Mucosa of descending colon (tissue), 3 donors: ENCODE results near the gene TSPAN18. TPM values are rescaled to one million over a fixed set of nuclear protein-coding genes. Genes with fewer than 3 reads are reported as not detected.

ENCODE experiments used
- ATAC-seq: fragments of 200-7000 bp; cut with Tn5 transposase; one replicate; pipeline ENCODE4 v1.9.1; 2020; ENCODE audit warnings: mild to moderate bottlenecking, moderate library complexity
- DNase-seq, 3 donors: peaks; one replicate each; pipeline ENCODE4 v3.0.0-alpha.2; 2020
- H3K36me3 ChIP-seq: fragments of 200-600 bp; one replicate; pipeline ENCODE4 v1.8.0; 2021; ENCODE audit warnings: low read depth, mild to moderate bottlenecking
- H3K4me1 ChIP-seq: fragments of 200-600 bp; one replicate; pipeline ENCODE4 v1.8.0; 2021; ENCODE audit warnings: low read depth, mild to moderate bottlenecking
- H3K4me3 ChIP-seq: fragments of 200-600 bp; one replicate; pipeline ENCODE4 v1.8.0; 2021; ENCODE audit warnings: mild to moderate bottlenecking
- H3K9me3 ChIP-seq: fragments of 200-600 bp; one replicate; pipeline ENCODE4 v1.8.0; 2021; ENCODE audit warnings: mild to moderate bottlenecking
- CTCF ChIP-seq: fragments of 200-600 bp; IDR thresholded peaks from one replicate; pipeline ENCODE4 v1.8.0; 2022; ENCODE audit warnings: antibody characterized with exemption, mild to moderate bottlenecking
- intact Hi-C, 2 donors: fragments of 100-400 bp; cut with DNase I in 1 of 2; cut with micrococcal nuclease in 1 of 2; formaldehyde crosslinking; loops; one replicate each; pipeline versions ENCODE4 v1.11.0 to v1.11.1; 2022; cut with DNase I, micrococcal nuclease
- total RNA-seq, 3 donors: library from RNA; stranded (reverse); fragmentation: NEBNext Ultra II Directional in 2 of 3; extraction: Animal tissue kit (Norgen Biotek cat#: 25700) in 2 of 3; gene quantifications; one replicate each; pipeline versions ENCODE4 v1.2.1 to v1.2.4, GENCODE V29; 2021 to 2023
- donor health status: DM: no; HTN: no; CAD: no; lungs with moderate emphysema.
- donor health status: DM: no; HTN: no; CAD: no.
- donor health status: DM: no; HTN: yes; CAD: no.

TSPAN18 gene
- total RNA-seq, 3 donors from 2014 or later, result 3.6 to 63.2 (median 8.5) TPM

GRCh38 chr11:44872556-44872955, 145.8 kb downstream of the TSPAN18 start:
- ATAC-seq (no peak), DNase-seq (no peak)
- no peak overlapping the region for H3K4me3 ChIP-seq
- no peaks in the 10 kb centered on the region for H3K9me3 ChIP-seq
- intact Hi-C loops, result no loop called here
- H3K4me1 ChIP-seq, result no peaks in the 10 kb centered on the region
- no peaks in the 10 kb centered on the region for H3K36me3 ChIP-seq
- TF ChIP-seq CTCF, result no peak

- TF ChIP-seq CTCF, result no peak
- Histone ChIP-seq H3K36me3 (no peaks in the 10 kb centered on the region), H3K9me3 (no peaks in the 10 kb centered on the region), H3K4me1 (no peaks in the 10 kb centered on the region), H3K4me3 (no peak overlapping the region)
- ATAC-seq, result no peak
- intact Hi-C loops, result no loop called here
- DNase-seq, result no peak
These were observed 146.8 kb downstream of the TSPAN18 start for GRCh38 chr11:44873537-44873936.

- no peak for TF ChIP-seq CTCF
- no peaks in the 10 kb centered on the region for H3K9me3 ChIP-seq
- no peak for DNase-seq
- no peaks in the 10 kb centered on the region for H3K36me3 ChIP-seq
- intact Hi-C loops, result no loop called here
- no peaks in the 10 kb centered on the region for H3K4me1 ChIP-seq
- no peak for ATAC-seq
- H3K4me3 ChIP-seq, result no peak overlapping the region
These were observed 147.5 kb downstream of the TSPAN18 start for GRCh38 chr11:44874284-44874683.

DNA sequence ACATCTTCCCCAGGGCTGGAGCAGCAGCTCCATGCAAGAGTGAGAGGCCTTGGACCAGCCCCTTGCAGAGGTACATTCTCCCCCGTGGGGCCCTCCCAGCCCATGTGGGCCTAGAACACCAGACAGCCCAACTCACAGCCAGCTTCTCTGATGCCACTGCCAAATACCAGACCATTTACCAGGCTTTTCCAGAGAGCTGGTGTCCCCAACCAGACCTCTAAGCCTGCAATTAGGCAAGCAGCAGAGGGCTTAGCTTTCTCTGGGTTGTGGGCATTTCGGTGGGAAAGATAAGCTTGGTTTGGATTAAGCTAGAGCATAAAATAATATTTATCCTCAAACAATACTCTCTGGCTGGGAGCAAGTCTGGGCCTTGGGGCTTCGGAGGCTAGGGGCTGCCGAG, 148.3 kb downstream of the TSPAN18 start:
- Histone ChIP-seq H3K4me3 (no peak overlapping the region), H3K4me1 (no peaks in the 10 kb centered on the region), H3K9me3 (no peaks in the 10 kb centered on the region), H3K36me3 (no peaks in the 10 kb centered on the region)
- no peak for TF ChIP-seq CTCF
- intact Hi-C loops, result no loop called here
- ATAC-seq (no peak), DNase-seq (no peak)

GRCh38 chr11:44876194-44876723, 149.5 kb downstream of the TSPAN18 start:
- H3K36me3 ChIP-seq, result no peaks in the 10 kb centered on the region
- DNase-seq (no peak), ATAC-seq (no peak)
- H3K4me3 ChIP-seq, result no peak overlapping the region
- no peak for TF ChIP-seq CTCF
- intact Hi-C loops, result no loop called here
- no peaks in the 10 kb centered on the region for H3K9me3 ChIP-seq
- no peaks in the 10 kb centered on the region for H3K4me1 ChIP-seq

DNA sequence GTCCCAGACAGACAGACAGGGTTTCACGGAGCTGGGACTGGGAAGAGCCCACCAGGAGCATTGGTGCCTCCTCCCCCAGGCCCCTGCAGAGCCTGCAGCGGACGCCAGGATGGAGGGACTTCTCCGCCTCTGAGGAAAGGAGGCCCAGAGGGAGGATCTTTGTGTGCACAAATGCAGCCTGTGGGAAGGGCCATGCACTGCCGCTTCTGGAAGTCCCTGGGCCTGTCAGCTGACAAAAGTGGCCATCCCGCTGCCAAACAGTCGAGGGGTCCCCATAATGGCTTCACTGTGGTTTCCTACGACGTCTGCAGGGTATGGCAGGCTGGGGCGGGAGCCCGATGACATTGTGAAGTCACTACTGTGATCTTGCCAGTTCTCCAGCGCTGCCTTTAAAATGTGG, 150.1 kb downstream of the TSPAN18 start:
- H3K9me3 ChIP-seq, result no peaks in the 10 kb centered on the region
- H3K4me3 ChIP-seq, result no peak overlapping the region
- DNase-seq (no peak), ATAC-seq (no peak)
- H3K36me3 ChIP-seq, result no peaks in the 10 kb centered on the region
- intact Hi-C loops, result no loop called here
- H3K4me1 ChIP-seq, result no peaks in the 10 kb centered on the region
- no peak for TF ChIP-seq CTCF
